Liver (tissue), 9 donors: ENCODE measurements around the gene ZNF513. TPM values are rescaled to one million over a fixed set of nuclear protein-coding genes. Genes with fewer than 3 reads are reported as not detected.

Experiments
- DNase-seq: peaks from one replicate; pipeline ENCODE4 v3.0.0-alpha.2; 2017; ENCODE audit warnings: low spot score
- H3K27ac ChIP-seq, 2 donors: one replicate each; pipeline ENCODE4 v1.7.0; 2013; ENCODE audit warnings: inconsistent platforms in 2 of 2, low read length in 2 of 2, control low read depth in 1 of 2, low read depth in 1 of 2, mild to moderate bottlenecking in 1 of 2
- H3K27me3 ChIP-seq, 4 donors: one replicate each; pipeline versions ENCODE4 v1.6.1 to v1.7.0; 2013; ENCODE audit warnings: low read length in 3 of 4, inconsistent platforms in 1 of 4, mild to moderate bottlenecking in 1 of 4, moderate library complexity in 1 of 4; ENCODE audit not compliant: control insufficient read depth in 4 of 4, insufficient read depth in 4 of 4
- H3K36me3 ChIP-seq, 4 donors: one replicate each; pipeline versions ENCODE4 v1.6.1 to v1.7.0; 2013; ENCODE audit warnings: low read length in 3 of 4, mild to moderate bottlenecking in 3 of 4, low read depth in 1 of 4, moderate library complexity in 1 of 4; ENCODE audit not compliant: control insufficient read depth in 4 of 4, insufficient read depth in 3 of 4
- H3K4me1 ChIP-seq, 4 donors: one replicate each; pipeline versions ENCODE4 v1.6.1 to v1.7.0; 2013; ENCODE audit warnings: low read length in 3 of 4, mild to moderate bottlenecking in 3 of 4, moderate library complexity in 1 of 4; ENCODE audit not compliant: control insufficient read depth in 4 of 4, insufficient read depth in 4 of 4
- H3K4me3 ChIP-seq, 3 donors: one replicate each; pipeline versions ENCODE4 v1.6.1 to v1.7.0; 2013; ENCODE audit warnings: low read length in 3 of 3, control low read depth in 1 of 3, low read depth in 1 of 3, mild to moderate bottlenecking in 1 of 3
- H3K9ac ChIP-seq, 2 donors: one replicate each; pipeline ENCODE4 v1.7.0; 2013; ENCODE audit warnings: low read length in 2 of 2, mild to moderate bottlenecking in 2 of 2, moderate library complexity in 2 of 2, control low read depth in 1 of 2, low read depth in 1 of 2
- H3K9me3 ChIP-seq, 4 donors: one replicate each; pipeline versions ENCODE4 v1.6.1 to v1.7.0; 2013; ENCODE audit warnings: low read length in 3 of 4; ENCODE audit not compliant: control insufficient read depth in 4 of 4
- EGR1 ChIP-seq, 2 donors: IDR thresholded peaks; 2 replicates each; pipeline ENCODE4 v1.6.1; 2016 to 2018; ENCODE audit warnings: antibody characterized with exemption in 2 of 2, low read depth in 2 of 2
- FOXA2 ChIP-seq: IDR thresholded peaks from 2 replicates; pipeline ENCODE4 v1.6.1; 2016; ENCODE audit warnings: antibody characterized with exemption
- GABPA ChIP-seq, 2 donors: IDR thresholded peaks in 1 of 2; conservative IDR thresholded peaks in 1 of 2; 2 replicates each; pipeline ENCODE4 v1.6.1; 2016; ENCODE audit warnings: antibody characterized with exemption in 2 of 2, mild to moderate bottlenecking in 1 of 2, moderate library complexity in 1 of 2
- HNF4A ChIP-seq, 2 donors: conservative IDR thresholded peaks; 2 replicates each; pipeline ENCODE4 v1.6.1; 2016; ENCODE audit warnings: antibody characterized with exemption in 2 of 2, mild to moderate bottlenecking in 2 of 2
- HNF4G ChIP-seq: IDR thresholded peaks from 2 replicates; pipeline ENCODE4 v1.6.1; 2016; ENCODE audit warnings: antibody characterized with exemption
- JUND ChIP-seq, 2 donors: IDR thresholded peaks; 2 replicates each; pipeline ENCODE4 v1.6.1; 2016; ENCODE audit warnings: antibody characterized with exemption in 2 of 2
- NR2F2 ChIP-seq: IDR thresholded peaks from 2 replicates; pipeline ENCODE4 v1.6.1; 2016; ENCODE audit warnings: antibody characterized with exemption
- RAD21 ChIP-seq, 2 donors: IDR thresholded peaks; 2 replicates each; pipeline ENCODE4 v1.6.1; 2016; ENCODE audit warnings: antibody characterized with exemption in 2 of 2, mild to moderate bottlenecking in 2 of 2
- RXRA ChIP-seq, 2 donors: IDR thresholded peaks; 2 replicates each; pipeline ENCODE4 v1.6.1; 2017 to 2018; ENCODE audit warnings: antibody characterized with exemption in 2 of 2, mild to moderate bottlenecking in 1 of 2
- SP1 ChIP-seq: IDR thresholded peaks from 2 replicates; pipeline ENCODE4 v1.6.1; 2018; ENCODE audit warnings: antibody characterized with exemption, mild to moderate bottlenecking
- TAF1 ChIP-seq: conservative IDR thresholded peaks from 2 replicates; pipeline ENCODE4 v1.6.1; 2016; ENCODE audit warnings: antibody characterized with exemption, mild to moderate bottlenecking
- YY1 ChIP-seq: IDR thresholded peaks from 2 replicates; pipeline ENCODE4 v1.6.1; 2016; ENCODE audit warnings: antibody characterized with exemption, mild to moderate bottlenecking
- WGBS: extraction: QIAGEN DNeasy Blood & Tissue Kit; methylation state at CpG from one replicate; pipeline ENCODE4 v1.1.7; 2013; 5-methylcytosine and 5-hydroxymethylcytosine counted together
- polyA plus RNA-seq, 2 donors: library from polyadenylated mRNA; stranded (reverse) in 1 of 2; unstranded in 1 of 2; fragments of 200-250 nt in 1 of 2; fragments of >200 nt in 1 of 2; fragmentation: Nextera tagmentation in 1 of 2; extraction: Ambion mirVana in 1 of 2; gene quantifications; one replicate each; pipeline versions ENCODE4 v1.2.1 to v1.2.3, GENCODE V29; 2013 to 2015
- total RNA-seq, 2 donors: library from RNA; depleted of rRNA; stranded (reverse); fragments of >200 nt; gene quantifications; one replicate each; pipeline ENCODE4 v1.2.3, GENCODE V29; 2014
- TF ChIP-seq, protein P1 (sequence below): IDR thresholded peaks from 2 replicates; pipeline ENCODE4 v1.6.1; 2016; ENCODE audit warnings: antibody characterized with exemption
- TF ChIP-seq, protein P2 (sequence below): IDR thresholded peaks from 2 replicates; pipeline ENCODE4 v1.6.1; 2016; ENCODE audit warnings: antibody characterized with exemption
- TF ChIP-seq, protein P3 (sequence below): IDR thresholded peaks from 2 replicates; pipeline ENCODE4 v1.6.1; 2016; ENCODE audit warnings: antibody characterized with exemption, mild to moderate bottlenecking
- donor health status: healthy.
- donor health status: healthy.
- donor health status: healthy.
- donor health status: healthy.
- donor health status: healthy.

The ZNF513 gene
- total and polyA plus RNA-seq, 4 donors, result 2.9 to 11.2 (median 8.6) TPM

DNA sequence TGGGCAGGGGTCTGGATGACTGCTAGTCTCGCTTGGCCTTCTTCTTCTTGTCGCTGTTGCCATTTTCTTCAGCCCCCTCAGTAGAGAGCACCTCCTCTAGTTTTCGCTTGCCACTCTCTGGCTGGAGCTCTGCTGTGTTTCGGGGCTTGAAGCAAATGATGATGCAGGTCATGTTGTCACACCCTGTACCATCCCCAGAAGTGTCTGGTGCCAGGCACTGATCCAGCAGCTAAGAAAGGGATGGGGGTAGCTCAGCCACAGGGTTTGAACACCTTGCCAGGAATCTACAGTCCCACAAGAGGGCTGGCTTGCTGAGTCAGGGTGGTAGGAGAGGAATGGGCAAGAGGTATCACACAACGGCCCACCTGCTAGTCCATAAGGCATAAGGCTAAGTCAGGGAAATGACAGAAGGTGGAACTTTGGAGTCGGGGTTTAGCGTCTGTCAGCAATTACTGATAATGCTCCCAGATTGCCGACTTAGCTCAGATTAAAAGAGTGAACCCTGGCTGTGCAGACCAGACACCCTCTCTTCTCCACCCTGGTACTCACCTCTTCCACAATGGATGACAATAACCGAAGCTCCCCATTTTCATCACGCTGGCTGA is 1.1 kb upstream of the ZNF513 start:
- Histone ChIP-seq H3K27me3 (no peaks in the 10 kb centered on the region), H3K4me1 (peaks cover 7 to 41% (median 35%) of the 10 kb centered on the region in 4 donors), H3K36me3 (peaks cover 6 to 46% (median 22%) of the 10 kb centered on the region in 4 donors), H3K9ac (no peak overlapping the region), H3K4me3 (no peak overlapping the region), H3K27ac (peak overlapping the region in 1 of 2 donors; percentile 94), H3K9me3 (no peaks in the 10 kb centered on the region)
- no peak for DNase-seq
- WGBS, result 94% methylated on average over 10 of the region's 10 CpGs
- TF ChIP-seq SP1 (no peak), HNF4A (conservative IDR thresholded peaks at IDR 0.05) (no peak), NR2F2 (no peak)

DNA sequence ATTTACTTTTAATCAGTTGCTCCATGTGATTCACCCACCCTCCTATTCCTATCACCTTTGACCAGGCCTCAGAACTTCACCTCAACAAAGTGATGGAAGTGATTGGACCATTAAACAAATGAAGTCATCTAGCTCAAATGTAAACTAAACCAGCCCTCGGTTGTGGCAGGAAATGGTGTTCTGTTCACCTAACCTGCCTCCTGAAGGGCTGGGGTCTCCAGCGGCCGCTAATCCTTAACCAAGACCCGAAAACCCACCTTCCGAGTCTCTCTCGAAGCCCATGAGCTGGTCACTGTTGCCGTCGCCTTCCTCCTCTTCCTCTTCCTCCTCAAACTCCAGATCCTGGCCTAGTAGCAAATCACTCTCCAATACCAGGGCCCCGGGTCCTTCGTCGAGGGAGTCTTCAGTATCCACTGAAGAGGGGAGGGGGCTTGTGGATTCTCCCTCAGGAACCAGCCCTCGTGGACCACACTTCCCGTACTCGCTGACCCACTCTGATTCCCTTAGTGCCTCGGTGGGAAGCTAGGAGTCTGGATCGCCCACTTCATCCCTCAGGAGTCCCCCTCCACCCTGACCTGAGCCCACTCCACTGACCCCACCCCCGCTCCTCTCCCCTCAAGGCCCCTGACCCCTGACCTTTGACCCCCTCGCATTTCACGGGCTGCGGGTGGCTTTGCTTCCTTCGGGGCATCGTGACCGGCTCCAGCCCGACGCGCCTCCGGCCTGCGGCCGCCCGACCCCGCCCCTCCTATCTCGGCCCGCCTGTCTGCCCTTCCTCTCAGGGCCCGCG is 503 bp downstream of the ZNF513 start:
- peak; percentile 75 for DNase-seq
- Histone ChIP-seq H3K27ac (peak overlapping the region; percentile 94 to 97), H3K4me3 (peak overlapping the region; percentile 57 to 86 (median 75)), H3K4me1 (peaks cover 7 to 53% (median 45%) of the 10 kb centered on the region in 4 donors), H3K36me3 (peaks cover 11 to 52% (median 26%) of the 10 kb centered on the region in 4 donors), H3K9me3 (no peaks in the 10 kb centered on the region), H3K9ac (peak overlapping the region; percentile 61 to 99), H3K27me3 (no peaks in the 10 kb centered on the region)
- 1% methylated on average over 35 of the region's 35 CpGs for WGBS
- TF ChIP-seq, protein P1, sequence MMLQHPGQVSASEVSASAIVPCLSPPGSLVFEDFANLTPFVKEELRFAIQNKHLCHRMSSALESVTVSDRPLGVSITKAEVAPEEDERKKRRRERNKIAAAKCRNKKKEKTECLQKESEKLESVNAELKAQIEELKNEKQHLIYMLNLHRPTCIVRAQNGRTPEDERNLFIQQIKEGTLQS, result no peak
- TF ChIP-seq HNF4A (conservative IDR thresholded peaks at IDR 0.05) (peak; percentile 61 to 65), RAD21 (IDR thresholded peaks at IDR 0.05) (peak in 1 of 2 donors; percentile 1), NR2F2 (peak; percentile 75), RXRA (IDR thresholded peaks at IDR 0.05) (peak; percentile 54 to 67), SP1 (peak; percentile 74), YY1 (peak; percentile 89), EGR1 (IDR thresholded peaks at IDR 0.05; ENCODE audit: low read depth in 2 of 2) (no peak), GABPA (IDR thresholded peaks at IDR 0.05 in 1 of 2, conservative IDR thresholded peaks at IDR 0.05 in 1 of 2) (peak in 1 of 2 donors; percentile 64), JUND (IDR thresholded peaks at IDR 0.05) (peak; percentile 60 to 72), TAF1 (peak; percentile 46), HNF4G (peak; percentile 11), FOXA2 (no peak)
- TF ChIP-seq, protein P2, sequence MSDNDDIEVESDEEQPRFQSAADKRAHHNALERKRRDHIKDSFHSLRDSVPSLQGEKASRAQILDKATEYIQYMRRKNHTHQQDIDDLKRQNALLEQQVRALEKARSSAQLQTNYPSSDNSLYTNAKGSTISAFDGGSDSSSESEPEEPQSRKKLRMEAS, result peak; percentile 54
- TF ChIP-seq, protein P3, sequence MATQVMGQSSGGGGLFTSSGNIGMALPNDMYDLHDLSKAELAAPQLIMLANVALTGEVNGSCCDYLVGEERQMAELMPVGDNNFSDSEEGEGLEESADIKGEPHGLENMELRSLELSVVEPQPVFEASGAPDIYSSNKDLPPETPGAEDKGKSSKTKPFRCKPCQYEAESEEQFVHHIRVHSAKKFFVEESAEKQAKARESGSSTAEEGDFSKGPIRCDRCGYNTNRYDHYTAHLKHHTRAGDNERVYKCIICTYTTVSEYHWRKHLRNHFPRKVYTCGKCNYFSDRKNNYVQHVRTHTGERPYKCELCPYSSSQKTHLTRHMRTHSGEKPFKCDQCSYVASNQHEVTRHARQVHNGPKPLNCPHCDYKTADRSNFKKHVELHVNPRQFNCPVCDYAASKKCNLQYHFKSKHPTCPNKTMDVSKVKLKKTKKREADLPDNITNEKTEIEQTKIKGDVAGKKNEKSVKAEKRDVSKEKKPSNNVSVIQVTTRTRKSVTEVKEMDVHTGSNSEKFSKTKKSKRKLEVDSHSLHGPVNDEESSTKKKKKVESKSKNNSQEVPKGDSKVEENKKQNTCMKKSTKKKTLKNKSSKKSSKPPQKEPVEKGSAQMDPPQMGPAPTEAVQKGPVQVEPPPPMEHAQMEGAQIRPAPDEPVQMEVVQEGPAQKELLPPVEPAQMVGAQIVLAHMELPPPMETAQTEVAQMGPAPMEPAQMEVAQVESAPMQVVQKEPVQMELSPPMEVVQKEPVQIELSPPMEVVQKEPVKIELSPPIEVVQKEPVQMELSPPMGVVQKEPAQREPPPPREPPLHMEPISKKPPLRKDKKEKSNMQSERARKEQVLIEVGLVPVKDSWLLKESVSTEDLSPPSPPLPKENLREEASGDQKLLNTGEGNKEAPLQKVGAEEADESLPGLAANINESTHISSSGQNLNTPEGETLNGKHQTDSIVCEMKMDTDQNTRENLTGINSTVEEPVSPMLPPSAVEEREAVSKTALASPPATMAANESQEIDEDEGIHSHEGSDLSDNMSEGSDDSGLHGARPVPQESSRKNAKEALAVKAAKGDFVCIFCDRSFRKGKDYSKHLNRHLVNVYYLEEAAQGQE, result no peak
